ENCODE results near the gene PDE6H. TPM values are rescaled to one million over a fixed set of nuclear protein-coding genes. Genes with fewer than 3 reads are reported as not detected.

Gene PDE6H
- total RNA-seq, 2 donors from 2014 or later, result not detected

GRCh38 chr12:14962797-14963196 is 10.0 kb upstream of the PDE6H start:
- Histone ChIP-seq H3K9me3 (ENCODE audit: control insufficient read depth, low read length) (no peaks in the 10 kb centered on the region), H3K36me3 (ENCODE audit: control insufficient read depth, insufficient read depth, low read length) (no peaks in the 10 kb centered on the region), H3K27me3 (ENCODE audit: control insufficient read depth, insufficient read depth, low read length, poor library complexity, severe bottlenecking) (no peaks in the 10 kb centered on the region), H3K27ac (ENCODE audit: low read depth, low read length) (no peak overlapping the region), H3K9ac (ENCODE audit: extremely low read depth, low read length, poor library complexity, severe bottlenecking) (no peak overlapping the region), H3K4me1 (ENCODE audit: control insufficient read depth, insufficient read depth, low read length) (no peaks in the 10 kb centered on the region), H3K4me3 (ENCODE audit: low read length) (no peak overlapping the region)
- Mint-ChIP-seq H3K27me3 (ENCODE audit: insufficient read depth) (no peaks in the 10 kb centered on the region), H3K27ac (no peak overlapping the region), H3K4me3 (no peak overlapping the region), H3K4me1 (peaks cover 9% of the 10 kb centered on the region), H3K36me3 (ENCODE audit: low read depth) (no peaks in the 10 kb centered on the region), H3K9me3 (no peaks in the 10 kb centered on the region)
- no peak for DNase-seq
- 98% methylated on average over 3 of the region's 3 CpGs; no CpG with 5 or more reads in 1 of the 2 experiments for whole genome bisulfite sequencing, 2 experiments (ENCODE audit: insufficient coverage in 1 of 2, insufficient read length in 1 of 2)
- no peak for TF ChIP-seq CTCF (conservative IDR thresholded peaks at IDR 0.05)

- Histone ChIP-seq H3K9ac (ENCODE audit: extremely low read depth, low read length, poor library complexity, severe bottlenecking) (no peak overlapping the region), H3K36me3 (ENCODE audit: control insufficient read depth, insufficient read depth, low read length) (no peaks in the 10 kb centered on the region), H3K4me1 (ENCODE audit: control insufficient read depth, insufficient read depth, low read length) (no peaks in the 10 kb centered on the region), H3K27ac (ENCODE audit: low read depth, low read length) (no peak overlapping the region), H3K4me3 (ENCODE audit: low read length) (no peak overlapping the region), H3K9me3 (ENCODE audit: control insufficient read depth, low read length) (no peaks in the 10 kb centered on the region), H3K27me3 (ENCODE audit: control insufficient read depth, insufficient read depth, low read length, poor library complexity, severe bottlenecking) (no peaks in the 10 kb centered on the region)
- Mint-ChIP-seq H3K4me3 (no peak overlapping the region), H3K27ac (no peak overlapping the region), H3K9me3 (no peaks in the 10 kb centered on the region), H3K27me3 (ENCODE audit: insufficient read depth) (no peaks in the 10 kb centered on the region), H3K36me3 (ENCODE audit: low read depth) (no peaks in the 10 kb centered on the region), H3K4me1 (peaks cover 9% of the 10 kb centered on the region)
- no peak for TF ChIP-seq CTCF (conservative IDR thresholded peaks at IDR 0.05)
- 93 to 96% methylated on average over 7 of the region's 7 CpGs for WGBS, 2 experiments (ENCODE audit: insufficient coverage in 1 of 2, insufficient read length in 1 of 2)
- no peak for DNase-seq
Measured at GRCh38 chr12:14963520-14963919, 9.3 kb upstream of the PDE6H start.

DNA sequence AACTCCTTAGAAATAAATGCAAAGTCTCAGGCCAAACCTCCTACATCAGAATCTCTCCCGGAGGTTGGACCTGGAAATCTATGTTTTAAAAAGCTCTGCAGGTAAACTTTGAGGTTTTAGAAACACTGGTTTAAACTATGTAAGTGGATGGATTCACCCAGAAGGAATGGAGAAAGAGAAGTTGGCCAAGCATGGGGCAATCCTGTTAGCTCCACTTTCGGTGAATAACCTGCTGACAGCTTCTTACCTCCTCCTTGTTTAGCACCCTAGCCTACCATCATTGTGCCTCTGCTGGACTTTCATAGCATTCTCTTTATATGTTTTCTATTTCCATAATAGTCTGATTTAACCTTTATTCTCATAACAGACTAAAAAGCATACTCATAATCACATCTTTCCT is 8.4 kb upstream of the PDE6H start:
- Mint-ChIP-seq H3K27ac (no peak overlapping the region), H3K9me3 (no peaks in the 10 kb centered on the region), H3K4me3 (no peak overlapping the region), H3K4me1 (peaks cover 9% of the 10 kb centered on the region), H3K27me3 (ENCODE audit: insufficient read depth) (no peaks in the 10 kb centered on the region), H3K36me3 (ENCODE audit: low read depth) (no peaks in the 10 kb centered on the region)
- no peak overlapping the region for H3K9ac ChIP-seq (ENCODE audit: extremely low read depth, low read length, poor library complexity, severe bottlenecking)
- H3K27ac ChIP-seq (ENCODE audit: low read depth, low read length), result no peak overlapping the region
- no peaks in the 10 kb centered on the region for H3K27me3 ChIP-seq (ENCODE audit: control insufficient read depth, insufficient read depth, low read length, poor library complexity, severe bottlenecking)
- 50% methylated on average over 2 of the region's 2 CpGs; no CpG with 5 or more reads in 1 of the 2 experiments for WGBS, 2 experiments (ENCODE audit: insufficient coverage in 1 of 2, insufficient read length in 1 of 2)
- H3K36me3 ChIP-seq (ENCODE audit: control insufficient read depth, insufficient read depth, low read length), result no peaks in the 10 kb centered on the region
- DNase-seq, result no peak
- no peaks in the 10 kb centered on the region for H3K4me1 ChIP-seq (ENCODE audit: control insufficient read depth, insufficient read depth, low read length)
- no peak overlapping the region for H3K4me3 ChIP-seq (ENCODE audit: low read length)
- TF ChIP-seq CTCF (conservative IDR thresholded peaks at IDR 0.05), result no peak
- no peaks in the 10 kb centered on the region for H3K9me3 ChIP-seq (ENCODE audit: control insufficient read depth, low read length)

All from endodermal cell (in vitro differentiated cells).